Activated CD4-positive, alpha-beta T cell treated with anti-CD3 and anti-CD28 coated beads, Interleukin-2, amount 50 U/mL, for 16 hours (primary cell): Measurements from ENCODE around the gene FRRS1L.

Experiments used
- DNase-seq: peaks from one replicate; pipeline ENCODE4 v3.0.0-alpha.2; 2020

FRRS1L gene

GRCh38 chr9:109166771-109167601 lies at the start of gene FRRS1L:
Gene FRRS1L (minus strand): TSS chr9:109167249. CDS start chr9:109167138, 111 bp downstream.
- no peak for DNase-seq

GRCh38 chr9:109214414-109214813 lies 47.4 kb upstream of the FRRS1L start:
- DNase-seq, result no peak

GRCh38 chr9:109213285-109214121 lies 46.5 kb upstream of the FRRS1L start:
- no peak for DNase-seq

- DNase-seq, result no peak
These were observed 45.7 kb upstream of the FRRS1L start for GRCh38 chr9:109212768-109213167.

- no peak for DNase-seq
These were observed 39.6 kb upstream of the FRRS1L start for GRCh38 chr9:109206670-109207069.

GRCh38 chr9:109205526-109205925 lies 38.5 kb upstream of the FRRS1L start:
- DNase-seq, result no peak

GRCh38 chr9:109203761-109204360 lies 36.8 kb upstream of the FRRS1L start:
- no peak for DNase-seq

GRCh38 chr9:109199676-109200075 lies 32.6 kb upstream of the FRRS1L start:
- DNase-seq, result no peak

GRCh38 chr9:109198736-109199382 lies 31.8 kb upstream of the FRRS1L start:
- DNase-seq, result peak; percentile 16

- no peak for DNase-seq
These were observed 27.0 kb upstream of the FRRS1L start for GRCh38 chr9:109193974-109194556.

- DNase-seq, result no peak
These were observed 25.8 kb upstream of the FRRS1L start for GRCh38 chr9:109192732-109193361.

GRCh38 chr9:109191746-109192145 lies 24.7 kb upstream of the FRRS1L start:
- no peak for DNase-seq

GRCh38 chr9:109190151-109190550 lies 23.1 kb upstream of the FRRS1L start:
- no peak for DNase-seq

GRCh38 chr9:109186857-109187520 lies 19.9 kb upstream of the FRRS1L start:
- no peak for DNase-seq

GRCh38 chr9:109182940-109183798 lies 16.1 kb upstream of the FRRS1L start:
- DNase-seq, result no peak

- DNase-seq, result no peak
These were observed 15.5 kb upstream of the FRRS1L start for GRCh38 chr9:109182550-109182939.

- DNase-seq, result peak; percentile 82
These were observed 14.2 kb upstream of the FRRS1L start for GRCh38 chr9:109181284-109181683.

- no peak for DNase-seq
These were observed 12.9 kb upstream of the FRRS1L start for GRCh38 chr9:109179801-109180523.

- DNase-seq, result no peak
These were observed 9.9 kb upstream of the FRRS1L start for GRCh38 chr9:109176963-109177362.

GRCh38 chr9:109176386-109176785 lies 9.3 kb upstream of the FRRS1L start:
- DNase-seq, result no peak
